Measurements from ENCODE around the gene RTN4IP1. TPM values are rescaled to one million over a fixed set of nuclear protein-coding genes. Genes with fewer than 3 reads are reported as not detected.

The RTN4IP1 gene
- total and polyA plus RNA-seq, 10 of the 15 experiments (the other 5 are each of a cell fraction or from before 2014, with no cell fraction given), result 8.2 to 17.0 (median 9.8) TPM

- TF ChIP-seq MXI1 (IDR thresholded peaks at IDR 0.05; ENCODE audit: low read depth, low read length), result no peak
- no peak for TF ChIP-seq CHD4 (IDR thresholded peaks at IDR 0.05)
- no peak for TF ChIP-seq ZSCAN29 (IDR thresholded peaks at IDR 0.05)
Observed at GRCh38 chr6:106618324-106618723, 11.0 kb downstream of the RTN4IP1 start (continued).

- POLR2A ChIA-PET, result interaction anchor here (1.2 kb wide), 1 partner anchor 10 kb away, joined by 3 read pairs; no protein-coding TSS in a partner anchor
- no peak for DNase-seq (ENCODE audit: low read depth, low spot score)
- Histone ChIP-seq H3K4me2 (ENCODE audit: control insufficient read depth, insufficient read depth) (no peak overlapping the region), H3K4me1 (ENCODE audit: control insufficient read depth, insufficient read depth, low read length) (peaks cover 4% of the 10 kb centered on the region; the same call in 1 of the 2 replicates), H2AFZ (ENCODE audit: control insufficient read depth, low read depth, low read length) (no peak overlapping the region), H3K79me2 (ENCODE audit: control insufficient read depth, insufficient read depth, low read length) (no peaks in the 10 kb centered on the region), H3K4me3 (no peak overlapping the region), H3K27ac (ENCODE audit: control insufficient read depth, insufficient read depth) (no peak overlapping the region), H3K27me3 (replicated peaks in 1 of 2; ENCODE audit: control insufficient read depth in 2 of 2, insufficient read depth in 2 of 2, low read length in 1 of 2) (no peaks in the 10 kb centered on the region), H3K36me3 (ENCODE audit: control insufficient read depth in 2 of 2, insufficient read depth in 2 of 2, low read length in 1 of 2) (0 out of 4 replicates have a peak, but pooled peaks cover 0 to 6% of the 10 kb centered on the region in 2 experiments), H3K9ac (ENCODE audit: control insufficient read depth, insufficient read depth, low read length) (no peak overlapping the region), H3K9me3 (replicated peaks; ENCODE audit: control insufficient read depth, insufficient read depth, low read length) (no peaks in the 10 kb centered on the region), H4K20me1 (ENCODE audit: control insufficient read depth, insufficient read depth) (no peaks in the 10 kb centered on the region)
- in situ Hi-C loops (cut with MboI) (no loop called here), intact Hi-C loops (cut with micrococcal nuclease; ENCODE audit: unreplicated experiment) (no loop called here)
- no peak for FAIRE-seq
- 100% methylated on average over 1 of the region's 1 CpG for WGBS (ENCODE audit: insufficient coverage, insufficient replicate concordance, low lambda C conversion rate, missing lambda C conversion rate)
- RAD21 ChIA-PET (ENCODE audit: unreplicated experiment), result interaction anchor here (0.8 to 1.8 kb wide), 3 partner anchors 9 to 84 kb away, joined by 3 to 10 read pairs (median 3); no protein-coding TSS in a partner anchor
- no TSS peak for BruUV-seq (replicated peaks)
- SMC1A ChIA-PET (ENCODE audit: uncharacterized antibody, unreplicated experiment), result interaction anchor here (0.8 to 2.9 kb wide), 9 partner anchors 10 to 324 kb away, joined by 3 to 12 read pairs (median 4); partner anchors contain the start of genes QRSL1 and RTN4IP1
- TF ChIP-seq EGR1 (IDR thresholded peaks at IDR 0.05; ENCODE audit: borderline replicate concordance in 1 of 2, low read depth in 2 of 2, low read length in 2 of 2) (no peak), BCL11A (IDR thresholded peaks at IDR 0.05; ENCODE audit: low read depth, low read length) (no peak), ELK1 (IDR thresholded peaks at IDR 0.05; ENCODE audit: low read depth, low read length) (no peak), EZH2 (IDR thresholded peaks at IDR 0.05; ENCODE audit: borderline replicate concordance, control insufficient read depth, low read depth, low read length) (no peak), SPI1 (IDR thresholded peaks at IDR 0.05; ENCODE audit: borderline replicate concordance, insufficient read depth, low read depth, low read length) (no peak), SUZ12 (IDR thresholded peaks at IDR 0.05; ENCODE audit: unreplicated experiment) (no peak)
- no peak for ATAC-seq
- CTCF ChIA-PET, result interaction anchor here (0.8 to 2.6 kb wide), 7 partner anchors 9 to 362 kb away, joined by 3 to 13 read pairs (median 6); partner anchors contain the start of genes QRSL1 and RTN4IP1
Observed at GRCh38 chr6:106617857-106618256, 11.4 kb downstream of the RTN4IP1 start.

Data from GM12878 (cell line).